WERI-Rb-1 (cell line): ENCODE data around the gene MEG3.
"Not testable (repeated sequence)": the region's sequence is repeated elsewhere in the genome, so short reads cannot be mapped to it uniquely, and the experiment has no call there.

Source experiments
- DNase-seq: peaks from one replicate; pipeline ENCODE4 v3.0.0-alpha.2; 2020
- H3K27ac ChIP-seq: fragments of 250-450 bp; sonication (Bioruptor Pico); 2 replicates; pipeline ENCODE4 v1.5.1; 2020; ENCODE audit warnings: mild to moderate bottlenecking, moderate library complexity
- H3K27me3 ChIP-seq: fragments of 250-450 bp; sonication (Bioruptor Pico); 2 replicates; pipeline ENCODE4 v1.5.1; 2021; ENCODE audit warnings: mild to moderate bottlenecking, low read depth, moderate library complexity; ENCODE audit not compliant: insufficient read depth, severe bottlenecking
- H3K36me3 ChIP-seq: fragments of 250-450 bp; sonication (Bioruptor Pico); 2 replicates; pipeline ENCODE4 v1.5.1; 2020; ENCODE audit warnings: mild to moderate bottlenecking, moderate library complexity
- H3K4me3 ChIP-seq: 2 replicates; pipeline ENCODE4 v1.5.1; 2011; ENCODE audit warnings: low read depth, mild to moderate bottlenecking, control low read depth, low read length
- H3K9me3 ChIP-seq: fragments of 250-450 bp; sonication (Bioruptor Pico); 2 replicates; pipeline ENCODE4 v1.5.1; 2021; ENCODE audit warnings: mild to moderate bottlenecking, moderate library complexity; ENCODE audit not compliant: severe bottlenecking
- TF ChIP-seq, protein P1 (sequence below): IDR thresholded peaks from 2 replicates; pipeline ENCODE4 v1.5.1; 2011; ENCODE audit warnings: low read depth, mild to moderate bottlenecking, control low read depth, inconsistent platforms, low read length

Gene MEG3

DNA sequence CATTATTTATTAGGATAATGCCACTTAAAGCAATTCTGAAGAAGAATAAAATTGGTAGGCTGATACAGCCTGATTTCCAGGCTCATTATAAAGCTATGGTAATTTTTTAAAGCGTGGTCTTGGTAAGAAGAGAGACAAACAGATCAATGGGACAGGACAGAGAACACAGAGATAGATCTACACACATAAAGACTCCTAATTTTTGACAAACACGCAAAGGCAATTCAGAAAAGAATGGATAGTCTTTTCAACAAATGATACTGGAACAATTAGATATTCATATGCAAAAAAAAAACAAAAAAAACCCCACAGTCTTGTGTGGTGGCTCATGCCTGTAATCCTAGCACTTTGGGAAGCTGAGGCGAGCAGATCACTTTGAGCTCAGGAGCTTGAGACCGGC, 25.9 kb upstream of the MEG3 start:
- DNase-seq, result no peak
- no peaks in the 10 kb centered on the region for H3K27me3 ChIP-seq
- TF ChIP-seq, protein P1, sequence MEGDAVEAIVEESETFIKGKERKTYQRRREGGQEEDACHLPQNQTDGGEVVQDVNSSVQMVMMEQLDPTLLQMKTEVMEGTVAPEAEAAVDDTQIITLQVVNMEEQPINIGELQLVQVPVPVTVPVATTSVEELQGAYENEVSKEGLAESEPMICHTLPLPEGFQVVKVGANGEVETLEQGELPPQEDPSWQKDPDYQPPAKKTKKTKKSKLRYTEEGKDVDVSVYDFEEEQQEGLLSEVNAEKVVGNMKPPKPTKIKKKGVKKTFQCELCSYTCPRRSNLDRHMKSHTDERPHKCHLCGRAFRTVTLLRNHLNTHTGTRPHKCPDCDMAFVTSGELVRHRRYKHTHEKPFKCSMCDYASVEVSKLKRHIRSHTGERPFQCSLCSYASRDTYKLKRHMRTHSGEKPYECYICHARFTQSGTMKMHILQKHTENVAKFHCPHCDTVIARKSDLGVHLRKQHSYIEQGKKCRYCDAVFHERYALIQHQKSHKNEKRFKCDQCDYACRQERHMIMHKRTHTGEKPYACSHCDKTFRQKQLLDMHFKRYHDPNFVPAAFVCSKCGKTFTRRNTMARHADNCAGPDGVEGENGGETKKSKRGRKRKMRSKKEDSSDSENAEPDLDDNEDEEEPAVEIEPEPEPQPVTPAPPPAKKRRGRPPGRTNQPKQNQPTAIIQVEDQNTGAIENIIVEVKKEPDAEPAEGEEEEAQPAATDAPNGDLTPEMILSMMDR, result no peak

DNA sequence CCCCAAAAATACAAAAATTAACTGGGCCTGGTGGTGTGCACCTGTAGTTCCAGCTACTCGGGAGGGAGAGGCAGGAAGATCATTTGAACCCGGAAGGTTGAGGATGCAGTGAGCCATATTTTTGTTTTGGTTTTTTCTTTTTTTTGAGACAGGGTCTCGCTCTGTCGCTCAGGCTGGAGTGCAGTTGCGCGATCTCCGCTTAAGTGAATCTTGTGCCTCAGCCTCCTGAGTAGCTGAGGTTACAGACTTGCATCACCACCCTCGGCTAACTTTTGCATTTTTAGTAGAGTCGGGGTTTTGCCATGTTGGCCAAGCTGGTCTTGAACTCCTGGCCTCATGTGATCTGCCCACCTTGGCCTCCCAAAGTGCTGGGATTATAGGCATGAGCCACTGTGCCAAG, 24.5 kb upstream of the MEG3 start:
- H3K27me3 ChIP-seq, DNase-seq, H3K27ac ChIP-seq, H3K36me3 ChIP-seq, H3K9me3 ChIP-seq, H3K4me3 ChIP-seq: not testable (repeated sequence)

More for the DNA sequence above, 25.9 kb upstream of the MEG3 start:
- H3K36me3 ChIP-seq, result no peaks in the 10 kb centered on the region
- no peaks in the 10 kb centered on the region for H3K9me3 ChIP-seq
- H3K27ac ChIP-seq, result no peak overlapping the region
- H3K4me3 ChIP-seq, result no peak overlapping the region

DNA sequence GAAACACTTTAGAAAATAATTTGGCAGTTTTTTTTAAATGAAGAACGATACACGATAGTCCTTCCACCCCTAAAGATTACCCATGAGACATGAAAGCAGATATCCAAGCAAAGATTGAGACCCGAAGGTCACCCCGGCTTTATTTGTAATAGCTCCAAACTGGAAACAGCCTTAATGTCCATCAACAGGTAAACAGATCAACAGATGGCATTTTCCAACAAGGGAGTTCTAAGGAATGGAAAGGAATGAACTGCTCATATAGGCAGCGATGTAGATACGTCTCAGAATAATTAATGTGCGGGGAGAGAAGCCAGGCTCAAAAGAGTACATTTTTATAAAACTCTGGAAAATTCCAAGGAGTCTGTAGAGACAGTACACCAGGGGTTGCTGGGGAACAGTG, 23.7 kb upstream of the MEG3 start:
- no peaks in the 10 kb centered on the region for H3K36me3 ChIP-seq
- DNase-seq, result no peak
- no peaks in the 10 kb centered on the region for H3K9me3 ChIP-seq
- H3K27ac ChIP-seq, result no peak overlapping the region
- no peaks in the 10 kb centered on the region for H3K27me3 ChIP-seq
- TF ChIP-seq, protein P1, result no peak
- H3K4me3 ChIP-seq, result no peak overlapping the region

DNA sequence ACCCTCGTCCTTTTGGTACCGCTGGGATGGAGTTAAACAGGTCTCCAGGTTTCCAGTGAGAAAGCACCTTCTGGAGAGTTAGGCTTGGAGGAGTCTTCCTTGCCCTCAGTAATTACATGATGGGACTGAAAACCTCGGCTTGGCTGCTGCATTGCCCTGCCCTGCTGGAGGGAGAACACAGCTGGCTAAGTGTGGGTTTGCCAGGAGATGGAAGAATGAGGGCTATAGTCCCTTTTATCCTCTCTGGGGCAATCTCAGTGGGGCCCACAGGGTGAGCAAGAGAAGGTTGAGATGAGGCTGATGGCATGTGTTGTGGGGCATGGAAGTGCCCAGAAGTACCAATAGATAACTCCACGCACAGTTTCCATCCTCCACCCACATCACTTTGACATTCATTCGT, 23.2 kb upstream of the MEG3 start:
- Histone ChIP-seq H3K36me3 (no peaks in the 10 kb centered on the region), H3K27me3 (no peaks in the 10 kb centered on the region), H3K4me3 (no peak overlapping the region), H3K9me3 (peaks cover 5% of the 10 kb centered on the region), H3K27ac (no peak overlapping the region)
- TF ChIP-seq, protein P1, result no peak
- no peak for DNase-seq

DNA sequence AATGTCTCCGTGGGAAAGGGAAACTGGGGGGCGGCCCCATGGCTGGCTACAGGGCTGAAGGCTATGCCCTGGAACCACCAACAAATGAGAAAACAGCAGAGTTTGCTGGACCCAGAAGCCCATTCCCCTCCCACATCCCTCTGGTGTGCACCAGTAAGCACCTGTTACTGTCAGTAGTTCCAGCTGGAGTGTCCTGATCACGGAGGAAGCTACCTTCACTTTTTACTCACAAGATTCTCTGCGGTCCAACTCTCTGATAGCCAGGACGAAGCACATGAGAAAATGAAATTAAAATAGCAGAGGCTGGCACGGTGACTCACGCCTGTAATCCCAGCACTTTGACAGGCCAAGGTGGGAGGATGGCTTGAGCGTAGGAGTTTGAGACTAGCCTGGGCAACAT, 22.7 kb upstream of the MEG3 start:
- Histone ChIP-seq H3K4me3 (no peak overlapping the region), H3K36me3 (no peaks in the 10 kb centered on the region), H3K27me3 (no peaks in the 10 kb centered on the region), H3K9me3 (peaks cover 10% of the 10 kb centered on the region), H3K27ac (no peak overlapping the region)
- TF ChIP-seq, protein P1, result no peak
- DNase-seq, result no peak

DNA sequence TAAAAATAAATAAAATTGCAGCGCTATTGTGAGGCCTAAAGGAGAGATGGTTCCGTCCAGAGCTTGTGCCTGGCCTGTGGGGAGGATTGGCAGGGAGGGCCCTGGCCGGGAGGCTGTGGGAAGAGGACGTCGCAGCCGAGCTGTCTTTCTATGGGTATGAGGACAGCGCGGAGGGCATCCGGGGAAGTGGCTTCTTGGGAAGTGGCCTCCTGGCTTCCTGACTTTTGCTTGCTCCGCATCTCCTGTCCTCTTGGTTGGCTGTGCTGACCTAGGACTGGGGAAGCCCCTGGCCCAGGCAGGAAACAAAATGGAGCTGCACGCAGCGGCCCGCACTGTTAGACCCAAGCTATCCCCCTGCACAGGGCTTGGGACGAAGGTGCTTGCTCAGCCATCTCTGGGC, 22.2 kb upstream of the MEG3 start:
- DNase-seq, result no peak
- Histone ChIP-seq H3K4me3 (no peak overlapping the region), H3K9me3 (peaks cover 15% of the 10 kb centered on the region), H3K27me3 (peaks cover 2% of the 10 kb centered on the region), H3K36me3 (no peaks in the 10 kb centered on the region), H3K27ac (no peak overlapping the region)
- TF ChIP-seq, protein P1, result no peak
